Measurements from ENCODE around the gene OPN1SW.

DNA sequence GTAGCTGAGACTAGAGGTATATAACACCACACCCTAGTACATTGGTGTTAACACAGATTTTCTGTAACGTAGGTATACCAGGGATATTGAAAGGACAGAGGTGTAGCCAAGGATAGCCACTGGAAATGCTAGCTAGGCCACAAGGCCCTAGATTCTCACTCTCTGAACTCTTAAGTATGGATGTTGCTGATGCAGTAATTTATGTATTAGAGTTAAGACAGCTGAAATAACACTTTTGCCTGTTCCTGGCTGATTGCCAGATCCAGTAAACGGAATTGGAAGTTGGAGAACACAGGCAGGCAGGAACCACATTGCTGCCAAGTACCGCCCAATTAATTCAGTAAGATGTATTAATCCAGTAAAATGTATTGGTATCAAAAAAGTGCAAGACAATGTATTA lies 34.6 kb downstream of the OPN1SW start:
- TF ChIP-seq, protein P1, sequence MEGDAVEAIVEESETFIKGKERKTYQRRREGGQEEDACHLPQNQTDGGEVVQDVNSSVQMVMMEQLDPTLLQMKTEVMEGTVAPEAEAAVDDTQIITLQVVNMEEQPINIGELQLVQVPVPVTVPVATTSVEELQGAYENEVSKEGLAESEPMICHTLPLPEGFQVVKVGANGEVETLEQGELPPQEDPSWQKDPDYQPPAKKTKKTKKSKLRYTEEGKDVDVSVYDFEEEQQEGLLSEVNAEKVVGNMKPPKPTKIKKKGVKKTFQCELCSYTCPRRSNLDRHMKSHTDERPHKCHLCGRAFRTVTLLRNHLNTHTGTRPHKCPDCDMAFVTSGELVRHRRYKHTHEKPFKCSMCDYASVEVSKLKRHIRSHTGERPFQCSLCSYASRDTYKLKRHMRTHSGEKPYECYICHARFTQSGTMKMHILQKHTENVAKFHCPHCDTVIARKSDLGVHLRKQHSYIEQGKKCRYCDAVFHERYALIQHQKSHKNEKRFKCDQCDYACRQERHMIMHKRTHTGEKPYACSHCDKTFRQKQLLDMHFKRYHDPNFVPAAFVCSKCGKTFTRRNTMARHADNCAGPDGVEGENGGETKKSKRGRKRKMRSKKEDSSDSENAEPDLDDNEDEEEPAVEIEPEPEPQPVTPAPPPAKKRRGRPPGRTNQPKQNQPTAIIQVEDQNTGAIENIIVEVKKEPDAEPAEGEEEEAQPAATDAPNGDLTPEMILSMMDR (IDR thresholded peaks at IDR 0.05): no peak
- no peak for TF ChIP-seq POLR2A (IDR thresholded peaks at IDR 0.05)

All from Peyer's patch (tissue), 4 donors.